IMR-90 (cell line): ENCODE results near the gene MIR17HG. TPM values are rescaled to one million over a fixed set of nuclear protein-coding genes. Genes with fewer than 3 reads are reported as not detected.

Experiments
- ATAC-seq: fragments of 200-7000 bp; cut with Tn5 transposase; 2 replicates; pipeline ENCODE4 v1.9.1; 2020; ENCODE audit warnings: low read depth, mild to moderate bottlenecking, moderate library complexity
- BruUV-seq: library from RNA; stranded (reverse); fragments of 400-500 nt; replicated peaks from 2 replicates; lab custom pipeline; 2021; lab: Mats Ljungman, UMichigan
- CTCF ChIA-PET: fragments of 300-600 bp; formaldehyde crosslinking; extraction: SDS; loops from one replicate; lab custom pipeline; 2021; ENCODE audit warnings: antibody characterized with exemption; lab: Yijun Ruan, JAX
- POLR2A ChIA-PET: fragments of 300-600 bp; sonication (Branson Sonifier 250); formaldehyde crosslinking; loops from one replicate; lab custom pipeline; 2022; ENCODE audit warnings: antibody characterized with exemption; ENCODE audit not compliant: unreplicated experiment; lab: Charles Lee
- DNase-seq: peaks from one replicate; pipeline ENCODE4 v3.0.0; 2013
- H2AFZ ChIP-seq: replicated peaks from 2 replicates; pipeline ENCODE3; 2013; ENCODE audit warnings: low read length, mild to moderate bottlenecking; ENCODE audit not compliant: poor library complexity
- H2AK5ac ChIP-seq: 2 replicates; pipeline ENCODE4 v1.6.1; 2013; ENCODE audit warnings: low read depth, low read length, inconsistent platforms
- H2AK9ac ChIP-seq: replicated peaks from 2 replicates; pipeline ENCODE3; 2013; ENCODE audit warnings: mild to moderate bottlenecking, low read depth, low read length, moderate library complexity; ENCODE audit not compliant: poor library complexity
- H2BK120ac ChIP-seq: 2 replicates; pipeline ENCODE4 v1.6.1; 2013; ENCODE audit warnings: low read depth, low read length, inconsistent platforms
- H2BK15ac ChIP-seq: 3 replicates; pipeline ENCODE4 v1.6.1; 2013; ENCODE audit warnings: low read depth, low read length, inconsistent platforms
- H2BK20ac ChIP-seq: 2 replicates; pipeline ENCODE4 v1.6.1; 2013; ENCODE audit warnings: low read depth, mild to moderate bottlenecking, inconsistent platforms, low read length, moderate library complexity
- H2BK5ac ChIP-seq: 2 replicates; pipeline ENCODE4 v1.6.1; 2013; ENCODE audit warnings: mild to moderate bottlenecking, low read depth, low read length, inconsistent platforms; ENCODE audit not compliant: poor library complexity, severe bottlenecking
- H3K14ac ChIP-seq: replicated peaks from 2 replicates; pipeline ENCODE4 v1.6.1; 2013; ENCODE audit warnings: low read depth, low read length, inconsistent platforms
- H3K18ac ChIP-seq: 2 replicates; pipeline ENCODE4 v1.6.1; 2013; ENCODE audit warnings: low read depth, low read length, control low read depth
- H3K23ac ChIP-seq: 2 replicates; pipeline ENCODE4 v1.6.1; 2013; ENCODE audit warnings: low read depth, low read length, inconsistent platforms
- H3K27ac ChIP-seq: 2 replicates; pipeline ENCODE4 v1.5.1; 2013; ENCODE audit warnings: mild to moderate bottlenecking, control low read depth, low read length; ENCODE audit not compliant: insufficient read depth
- H3K27me3 ChIP-seq: 2 replicates; pipeline ENCODE4 v1.6.1; 2013; ENCODE audit warnings: low read length; ENCODE audit not compliant: control insufficient read depth, insufficient read depth
- H3K36me3 ChIP-seq: 2 replicates; pipeline ENCODE4 v1.6.1; 2013; ENCODE audit warnings: low read length, mixed read lengths; ENCODE audit not compliant: control insufficient read depth, insufficient read depth
- H3K4ac ChIP-seq: 2 replicates; pipeline ENCODE4 v1.6.1; 2013; ENCODE audit warnings: low read depth, low read length, inconsistent platforms
- H3K4me1 ChIP-seq: 2 replicates; pipeline ENCODE4 v1.6.1; 2013; ENCODE audit warnings: low read length, mixed read lengths; ENCODE audit not compliant: control insufficient read depth, insufficient read depth
- H3K4me2 ChIP-seq: 2 replicates; pipeline ENCODE4 v1.6.1; 2013; ENCODE audit warnings: low read depth, mild to moderate bottlenecking, control low read depth, low read length, moderate library complexity
- H3K4me3 ChIP-seq: 2 replicates; pipeline ENCODE4 v1.5.1; 2013; ENCODE audit warnings: low read depth, mild to moderate bottlenecking, control low read depth, low read length, moderate library complexity; ENCODE audit not compliant: insufficient read depth
- H3K56ac ChIP-seq: 2 replicates; pipeline ENCODE4 v1.6.1; 2013; ENCODE audit warnings: low read length, inconsistent platforms; ENCODE audit not compliant: insufficient read depth; ENCODE audit errors: extremely low read depth
- H3K79me1 ChIP-seq, 2 experiments: 2 replicates each; pipeline ENCODE4 v1.6.1; 2013; ENCODE audit warnings: low read length in 2 of 2, inconsistent platforms in 1 of 2, low read depth in 1 of 2
- H3K9ac ChIP-seq: 2 replicates; pipeline ENCODE4 v1.6.1; 2013; ENCODE audit warnings: low read depth, low read length, control low read depth
- H3K9me1 ChIP-seq: 2 replicates; pipeline ENCODE4 v1.6.1; 2013; ENCODE audit warnings: low read length, inconsistent platforms; ENCODE audit not compliant: insufficient read depth
- H3K9me3 ChIP-seq: 2 replicates; pipeline ENCODE4 v1.6.1; 2013; ENCODE audit warnings: low read length; ENCODE audit not compliant: control insufficient read depth, insufficient read depth
- H4K20me1 ChIP-seq: 2 replicates; pipeline ENCODE4 v1.6.1; 2013; ENCODE audit warnings: low read length, inconsistent platforms; ENCODE audit not compliant: insufficient read depth
- H4K5ac ChIP-seq: 2 replicates; pipeline ENCODE4 v1.6.1; 2013; ENCODE audit warnings: mild to moderate bottlenecking, low read depth, low read length, control low read depth
- H4K8ac ChIP-seq, 2 experiments: 2 replicates each; pipeline ENCODE4 v1.6.1; 2013; ENCODE audit warnings: low read depth in 2 of 2, low read length in 2 of 2, control low read depth in 1 of 2, inconsistent platforms in 1 of 2
- H4K91ac ChIP-seq: 2 replicates; pipeline ENCODE4 v1.6.1; 2013; ENCODE audit warnings: low read depth, low read length, inconsistent platforms; ENCODE audit not compliant: insufficient read depth
- BHLHE40 ChIP-seq: fragments of 150-350 bp; IDR thresholded peaks from 2 replicates; pipeline ENCODE4 v1.6.1; 2016; ENCODE audit warnings: mild to moderate bottlenecking, low read depth, low read length
- FOS ChIP-seq: fragments of 150-350 bp; IDR thresholded peaks from 2 replicates; pipeline ENCODE4 v1.6.1; 2016; ENCODE audit warnings: low read depth, low read length
- NFE2L2 ChIP-seq: fragments of 150-350 bp; IDR thresholded peaks from 2 replicates; pipeline ENCODE4 v1.6.1; 2016; ENCODE audit warnings: low read depth, mild to moderate bottlenecking, low read length
- POLR2A ChIP-seq: IDR thresholded peaks from 2 replicates; pipeline ENCODE4 v1.6.1; 2012; ENCODE audit warnings: mild to moderate bottlenecking, low read depth, low read length
- RAD21 ChIP-seq: IDR thresholded peaks from 2 replicates; pipeline ENCODE4 v1.6.1; 2012; ENCODE audit warnings: low read length, improper control_type of control experiment
- SMC3 ChIP-seq: fragments of 150-350 bp; IDR thresholded peaks from 2 replicates; pipeline ENCODE4 v1.6.1; 2016; ENCODE audit warnings: low read depth, mild to moderate bottlenecking, antibody characterized with exemption, low read length, moderate library complexity
- WGBS, 2 experiments: methylation state at CpG; one replicate each; pipeline versions ENCODE4 v1.1.5 to v1.1.7; 2013; ENCODE audit warnings: missing lambda C conversion rate in 2 of 2; ENCODE audit not compliant: insufficient read length in 1 of 2; ENCODE audit errors: extremely low coverage in 2 of 2; 5-methylcytosine and 5-hydroxymethylcytosine counted together
- dilution Hi-C: fragments of 300-500 bp; cut with HindIII; formaldehyde crosslinking; loops from one replicate; pipeline ENCODE4 v1.14.3; 2018; ENCODE audit warnings: low sequenced_read_pairs; ENCODE audit not compliant: unreplicated experiment
- in situ Hi-C: fragments of 300-500 bp; cut with MboI; formaldehyde crosslinking; loops from 3 replicates; pipeline ENCODE4 v1.14.3; 2019; ENCODE audit warnings: low sequenced_read_pairs, inconsistent platforms, mixed read lengths
- intact Hi-C: fragments of 100-400 bp; cut with micrococcal nuclease; formaldehyde crosslinking; loops from 2 replicates; pipeline ENCODE4 v1.10.0; 2022
- polyA plus RNA-seq, 3 experiments: library from polyadenylated mRNA; depleted of rRNA; stranded (reverse); fragments of >200 nt; gene quantifications; 2 replicates each; pipeline ENCODE4 v1.2.3, GENCODE V29; 2012; ENCODE audit warnings: low replicate concordance in 1 of 3
- total RNA-seq: library from RNA; depleted of rRNA; stranded (reverse); fragments of >200 nt; gene quantifications from 2 replicates; pipeline ENCODE4 v1.2.3, GENCODE V29; 2012

Gene MIR17HG
- total and polyA plus RNA-seq, 2 of the 4 experiments (the other 2 are of a cell fraction): 0.77 to 3.0 TPM

DNA sequence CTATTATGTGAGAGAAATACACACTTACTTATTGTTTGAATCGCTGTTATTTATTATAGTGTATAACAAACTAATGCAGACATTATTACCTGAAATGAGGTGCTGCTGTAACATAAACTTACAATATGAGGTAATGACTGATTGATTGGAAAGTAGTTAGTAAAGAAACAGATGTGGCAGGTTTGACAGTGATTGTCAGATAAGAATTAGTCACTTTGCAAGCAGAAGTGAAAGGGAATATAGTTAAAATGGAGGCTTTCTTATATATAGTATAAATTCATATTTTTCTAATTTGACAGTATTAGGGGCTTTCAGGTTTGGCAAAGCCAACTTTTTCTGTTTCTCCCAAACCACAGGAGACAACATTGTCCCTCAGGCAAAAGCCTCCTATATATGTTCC lies 20.6 kb downstream of the MIR17HG start:
- Histone ChIP-seq H3K27ac (no peak overlapping the region), H4K20me1 (no peaks in the 10 kb centered on the region), H3K36me3 (no peaks in the 10 kb centered on the region), H3K27me3 (no peaks in the 10 kb centered on the region), H3K56ac (no peak overlapping the region), H2BK15ac (no peak overlapping the region), H4K8ac (no peak overlapping the region), H3K4me1 (no peaks in the 10 kb centered on the region), H3K79me1 (no peaks in the 10 kb centered on the region), H4K91ac (no peak overlapping the region), H3K23ac (no peak overlapping the region), H4K5ac (no peak overlapping the region), H2AK9ac (no peak overlapping the region), H3K9me1 (peaks cover 2% of the 10 kb centered on the region; the same call in 1 of the 2 replicates), H2BK20ac (no peak overlapping the region), H3K18ac (no peak overlapping the region), H3K9ac (no peak overlapping the region), H2BK5ac (no peak overlapping the region), H3K4ac (no peak overlapping the region), H2BK120ac (no peak overlapping the region), H3K9me3 (no peaks in the 10 kb centered on the region), H3K14ac (no peak overlapping the region), H3K4me2 (no peak overlapping the region), H2AK5ac (no peak overlapping the region), H3K4me3 (no peak overlapping the region), H2AFZ (no peak overlapping the region)
- ChIA-PET POLR2A (no interaction called here), CTCF (interaction anchor here (0.6 kb wide), 2 partner anchors 13 to 19 kb away, joined by 3 to 7 read pairs; no protein-coding TSS in a partner anchor)
- TF ChIP-seq NFE2L2 (no peak), BHLHE40 (no peak), POLR2A (no peak), SMC3 (no peak), FOS (no peak), RAD21 (no peak)
- dilution Hi-C loops: no loop called here
- no peak for ATAC-seq
- DNase-seq: no peak
- no TSS peak for BruUV-seq
- no CpG with 5 or more reads among the region's 1 CpG for WGBS, 2 experiments
- intact Hi-C loops: no loop called here
- in situ Hi-C loops: no loop called here
